Measurements from ENCODE around the gene CGB3. TPM values are rescaled to one million over a fixed set of nuclear protein-coding genes. Genes with fewer than 3 reads are reported as not detected.

CGB3 gene
- total RNA-seq = not detected in 2 replicates

GRCh38 chr19:49024233-49024632 lies at the start of gene CGB3:
CGB3 (minus strand) TSS chr19:49024333; CDS start chr19:49023971, 362 bp downstream.

GRCh38 chr19:49064768-49065611 lies 40.9 kb upstream of the CGB3 start, which contains the start of gene NTF4:
NTF4 (minus strand) TSS chr19:49064818; CDS start chr19:49061997, 2,821 bp downstream.

GRCh38 chr19:49057636-49058234 lies 33.6 kb upstream of the CGB3 start, which contains the start of gene CGB7:
CGB7 (minus strand) TSS chr19:49057749; CDS start chr19:49055375, 2,374 bp downstream.

DNA sequence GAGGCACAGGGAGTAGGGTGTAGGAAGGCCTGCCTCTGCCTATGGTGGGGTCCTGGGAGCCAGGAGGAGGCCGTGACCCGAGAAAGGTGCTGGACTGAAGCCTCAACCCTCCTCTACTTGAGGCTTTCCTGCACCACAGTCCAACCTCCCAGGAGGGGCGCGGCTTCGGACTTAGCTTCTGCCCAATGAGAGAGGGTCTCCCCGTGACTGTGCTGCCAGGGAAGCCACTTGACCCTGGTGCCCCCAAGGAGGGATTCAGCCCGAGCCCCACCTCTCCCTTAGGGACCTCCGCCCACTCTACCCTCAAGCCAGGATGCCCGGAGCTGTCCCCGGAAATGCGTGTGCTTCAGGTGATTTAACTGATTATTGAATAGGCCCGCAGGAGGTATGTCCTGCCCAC lies 24.9 kb upstream of the CGB3 start, which contains the start of gene CGB8:
Gene CGB8 (minus strand): TSS at position 101 of the 400 bp plus-strand sequence. CDS start 372 bp downstream, outside the sequence.

GRCh38 chr19:49043548-49043947 lies 19.4 kb upstream of the CGB3 start, which contains the start of gene CGB5:
CGB5 (plus strand) TSS chr19:49043848; CDS start chr19:49044210, 362 bp downstream.

GRCh38 chr19:49036815-49037214 lies 12.7 kb upstream of the CGB3 start, which contains the start of gene CGB1:
CGB1 (minus strand) TSS chr19:49036895; CDS start chr19:49036711, 184 bp downstream.

DNA sequence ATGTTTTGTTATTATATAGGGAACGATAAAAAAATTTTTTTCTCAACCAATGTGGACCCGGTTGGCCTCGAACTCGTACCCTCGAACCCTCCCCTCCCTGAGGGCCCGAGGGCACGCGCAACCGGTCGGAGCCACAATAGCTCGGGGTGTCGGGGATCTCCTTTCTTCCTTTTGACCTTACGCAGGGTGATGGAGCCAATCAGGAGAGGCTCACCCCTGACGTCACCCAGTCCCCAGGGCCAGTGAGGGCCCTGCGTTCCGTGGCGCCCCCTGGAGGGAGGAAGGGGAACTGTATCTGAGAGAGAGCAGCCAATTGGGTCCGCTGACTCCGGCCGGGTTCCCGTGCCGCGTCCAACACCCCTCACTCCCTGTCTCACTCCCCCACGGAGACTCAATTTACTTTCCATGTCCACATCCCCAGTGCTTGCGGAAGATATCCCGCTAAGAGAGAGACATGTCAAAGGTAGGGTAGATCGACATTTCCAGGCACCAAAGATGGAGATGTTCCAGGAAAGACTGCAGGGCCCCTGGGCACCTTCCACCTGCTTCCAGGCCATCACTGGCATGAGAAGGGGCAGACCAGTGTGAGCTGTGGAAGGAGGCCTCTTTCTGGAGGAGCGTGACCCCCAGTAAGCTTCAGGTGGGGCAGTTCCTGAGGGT lies 7.6 kb upstream of the CGB3 start, which contains the start of gene CGB2:
Gene CGB2 (plus strand): TSS at position 249 of the 660 bp plus-strand sequence. CDS start 206 bp downstream, at position 455.

GRCh38 chr19:49017041-49017665 lies 7.0 kb downstream of the CGB3 start, which contains the start of gene LHB:
LHB (minus strand) TSS chr19:49017091; CDS start chr19:49017081, 10 bp downstream.

DNA sequence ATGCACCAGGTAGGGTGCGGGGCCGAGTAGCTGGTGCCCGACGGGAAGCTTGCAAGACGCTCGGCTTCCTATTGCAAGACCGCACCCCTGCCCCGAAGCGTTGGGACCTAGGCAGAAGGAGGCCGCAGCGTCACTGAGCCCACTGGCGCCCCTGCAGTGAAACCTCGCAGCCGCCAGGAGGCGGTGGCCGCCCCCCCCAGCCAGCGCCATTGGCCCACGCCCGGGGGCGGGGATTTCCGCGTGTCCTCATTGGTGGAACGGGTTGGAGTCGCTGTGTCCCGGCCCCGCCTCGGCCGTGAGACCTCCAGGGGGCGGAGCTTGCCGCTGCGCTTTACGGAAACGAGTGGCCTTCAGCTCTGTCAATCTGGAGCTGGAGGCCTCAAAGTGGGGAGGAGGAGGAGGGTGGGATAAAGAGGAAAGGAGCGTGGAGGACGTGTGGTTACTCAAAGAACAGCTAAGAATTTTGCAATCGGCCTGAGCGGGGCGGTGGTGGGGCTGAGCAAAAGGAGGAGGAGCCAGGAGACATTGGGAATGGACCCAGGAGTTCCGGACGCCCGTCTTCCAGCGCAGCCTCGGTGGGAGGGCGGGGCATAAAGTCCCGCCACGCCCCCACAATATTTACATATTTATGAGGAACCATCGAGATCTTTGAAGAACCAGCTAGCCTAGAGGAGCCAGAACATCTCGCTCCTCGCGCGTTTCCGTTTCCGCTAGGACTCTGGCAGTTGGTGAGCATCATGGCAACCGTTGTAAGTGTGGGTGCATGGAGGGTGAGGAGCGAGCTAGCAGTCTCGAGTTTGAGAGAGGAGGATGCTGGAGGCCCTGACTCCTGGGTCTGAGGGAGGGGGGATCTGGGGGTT lies 30.7 kb downstream of the CGB3 start, which contains the start of the genes GYS1 and RUVBL2:
Gene GYS1 (minus strand): TSS at position 135 of the 860 bp plus-strand sequence. CDS start 197 bp downstream, outside the sequence.
Gene RUVBL2 (plus strand): TSS at position 713 of the 860 bp plus-strand sequence. CDS start 25 bp downstream, at position 738.

Other genes starting within 250 kb of the CGB3 start
- gene BCAT2, start 213.3 kb downstream of the CGB3 start, total RNA-seq = 35.2 and 37.8 TPM in 2 replicates
- 0.64 and 1.9 TPM in 2 replicates for gene HSD17B14, start 187.8 kb downstream of the CGB3 start, total RNA-seq
- gene PLEKHA4, start 155.7 kb downstream of the CGB3 start, total RNA-seq = 3.8 and 5.5 TPM in 2 replicates
- 59.9 and 106 TPM in 2 replicates for gene PPP1R15A, start 151.9 kb downstream of the CGB3 start, total RNA-seq
- gene TULP2, start 125.6 kb downstream of the CGB3 start, total RNA-seq = 0.21 and 0.24 TPM in 2 replicates
- 90.8 and 93.4 TPM in 2 replicates for gene NUCB1, start 124.0 kb downstream of the CGB3 start, total RNA-seq
- 6.4 and 8.4 TPM in 2 replicates for gene DHDH, start 90.6 kb downstream of the CGB3 start, total RNA-seq
- 35.0 and 104 TPM in 2 replicates for gene BAX, start 69.5 kb downstream of the CGB3 start, total RNA-seq
- gene FTL, start 59.0 kb downstream of the CGB3 start, total RNA-seq = 3,392 and 8,392 TPM in 2 replicates
- gene GYS1, start 31.0 kb downstream of the CGB3 start, total RNA-seq = 22.8 and 61.9 TPM in 2 replicates
- gene RUVBL2, start 30.4 kb downstream of the CGB3 start, total RNA-seq = 159 and 276 TPM in 2 replicates
- gene LHB, start 7.2 kb downstream of the CGB3 start, total RNA-seq = 1.9 TPM in 1 of 2 replicates, not detected in the other
- 1.9 TPM in 1 of 2 replicates, not detected in the other for gene CGB2, start 7.6 kb upstream of the CGB3 start, total RNA-seq
- not detected in 2 replicates for gene CGB1, start 12.6 kb upstream of the CGB3 start, total RNA-seq
- 0.24 TPM in 1 of 2 replicates, not detected in the other for gene CGB5, start 19.5 kb upstream of the CGB3 start, total RNA-seq
- 0.48 TPM in 1 of 2 replicates, not detected in the other for gene CGB8, start 24.8 kb upstream of the CGB3 start, total RNA-seq
- 0.85 and 0.96 TPM in 2 replicates for gene CGB7, start 33.4 kb upstream of the CGB3 start, total RNA-seq
- gene NTF4, start 40.5 kb upstream of the CGB3 start, total RNA-seq = 3.4 and 8.0 TPM in 2 replicates
- under 0.01 TPM in 1 of 2 replicates, not detected in the other for gene KCNA7, start 48.4 kb upstream of the CGB3 start, total RNA-seq
- 79.5 and 91.6 TPM in 2 replicates for gene SNRNP70, start 61.1 kb upstream of the CGB3 start, total RNA-seq
- 2.6 and 10.1 TPM in 2 replicates for gene LIN7B, start 90.0 kb upstream of the CGB3 start, total RNA-seq
- gene C19orf73, start 94.8 kb upstream of the CGB3 start, total RNA-seq = 0.48 and 2.8 TPM in 2 replicates
- gene PPFIA3, start 95.2 kb upstream of the CGB3 start, total RNA-seq = 0.85 and 2.9 TPM in 2 replicates
- not detected in 2 replicates for gene HRC, start 131.1 kb upstream of the CGB3 start, total RNA-seq
- gene TRPM4, start 133.5 kb upstream of the CGB3 start, total RNA-seq = 17.7 and 21.2 TPM in 2 replicates

Measured in tracheal epithelial cell (primary cell).